HG02798 (cell line): ENCODE measurements around the gene PLXND1.

Experiments
- ATAC-seq: cut with Tn5 transposase; IDR thresholded peaks from one replicate; pipeline ENCODE4 v1.9.1; 2021; ENCODE audit warnings: mild to moderate bottlenecking; ENCODE audit not compliant: unreplicated experiment, poor library complexity

PLXND1 gene

GRCh38 chr3:129571605-129572547, 34.6 kb downstream of the PLXND1 start:
- ATAC-seq, result no peak

GRCh38 chr3:129569856-129570255, 36.6 kb downstream of the PLXND1 start:
- no peak for ATAC-seq

DNA sequence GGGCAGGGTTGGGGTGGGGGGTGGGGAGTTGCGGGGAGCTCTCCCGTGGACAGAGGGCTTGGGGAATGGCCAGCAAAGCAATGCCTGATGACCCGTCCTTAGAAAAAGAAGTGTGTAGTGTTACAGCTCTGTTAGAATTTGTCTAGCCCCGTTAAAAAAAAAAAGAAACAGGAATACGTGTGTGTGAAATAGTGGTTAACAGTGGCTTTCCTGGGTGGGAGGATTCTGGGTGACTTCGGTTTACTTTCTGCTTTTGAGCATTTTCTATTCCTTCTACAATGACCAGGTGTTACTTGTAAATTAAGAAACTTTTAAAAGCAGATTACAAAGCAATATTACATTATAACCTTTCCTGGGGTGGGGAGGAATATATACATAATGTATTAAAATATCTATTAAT, 38.5 kb downstream of the PLXND1 start:
- ATAC-seq, result no peak

- ATAC-seq, result no peak
Measured at GRCh38 chr3:129567176-129567705, 39.2 kb downstream of the PLXND1 start.

DNA sequence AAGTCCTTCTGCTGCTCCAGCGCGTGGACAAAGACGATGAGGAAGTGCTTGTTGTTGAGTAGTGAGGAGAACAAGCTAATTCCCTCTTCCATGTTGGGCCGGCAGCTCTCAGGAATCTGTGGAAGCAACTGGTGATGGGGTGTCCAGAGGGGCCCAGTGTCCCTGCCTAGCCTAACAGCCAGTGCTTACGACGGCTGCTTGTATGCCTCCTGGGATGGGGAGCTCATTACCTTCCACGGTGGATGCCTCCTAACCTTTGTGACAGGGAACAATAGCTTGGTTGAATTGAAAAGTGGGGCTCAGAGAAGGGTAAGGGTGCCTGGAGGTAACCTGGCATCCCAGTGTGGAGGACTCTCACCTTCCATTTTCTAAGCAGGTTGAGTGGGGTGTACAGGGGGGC, 40.6 kb downstream of the PLXND1 start:
- ATAC-seq, result no peak

DNA sequence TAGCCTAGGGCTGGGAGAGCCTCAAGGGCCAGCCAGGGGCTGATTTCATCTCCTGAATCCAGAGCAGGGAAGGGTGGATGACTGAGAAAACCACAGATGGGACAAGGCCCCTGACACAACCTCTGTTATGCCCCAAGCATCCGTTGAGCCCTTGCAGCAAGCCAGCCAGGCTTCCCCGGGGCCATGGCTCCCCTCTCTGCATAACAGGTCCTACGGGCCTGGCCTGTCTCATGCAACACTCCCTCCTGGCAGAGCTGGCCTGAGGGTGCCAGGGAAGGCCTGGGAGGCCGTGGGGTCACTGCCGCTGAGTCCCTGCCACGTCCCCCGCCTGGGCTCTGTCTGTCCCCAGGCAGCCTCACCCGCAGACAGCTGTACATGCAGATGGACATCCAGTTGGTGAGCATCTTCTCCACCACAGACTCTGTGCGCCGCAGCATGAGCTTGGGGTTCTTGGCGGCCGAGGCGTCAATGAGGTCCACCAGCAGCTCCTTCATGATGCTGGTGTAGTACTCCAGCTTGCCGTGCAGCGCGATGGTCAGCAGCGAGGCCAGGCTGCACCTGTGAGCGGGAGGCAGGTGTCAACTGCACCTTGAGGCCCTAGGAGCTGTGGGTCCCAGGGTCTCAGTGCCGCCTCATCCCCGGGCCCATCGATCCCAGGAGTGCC, 41.4 kb downstream of the PLXND1 start:
- no peak for ATAC-seq

DNA sequence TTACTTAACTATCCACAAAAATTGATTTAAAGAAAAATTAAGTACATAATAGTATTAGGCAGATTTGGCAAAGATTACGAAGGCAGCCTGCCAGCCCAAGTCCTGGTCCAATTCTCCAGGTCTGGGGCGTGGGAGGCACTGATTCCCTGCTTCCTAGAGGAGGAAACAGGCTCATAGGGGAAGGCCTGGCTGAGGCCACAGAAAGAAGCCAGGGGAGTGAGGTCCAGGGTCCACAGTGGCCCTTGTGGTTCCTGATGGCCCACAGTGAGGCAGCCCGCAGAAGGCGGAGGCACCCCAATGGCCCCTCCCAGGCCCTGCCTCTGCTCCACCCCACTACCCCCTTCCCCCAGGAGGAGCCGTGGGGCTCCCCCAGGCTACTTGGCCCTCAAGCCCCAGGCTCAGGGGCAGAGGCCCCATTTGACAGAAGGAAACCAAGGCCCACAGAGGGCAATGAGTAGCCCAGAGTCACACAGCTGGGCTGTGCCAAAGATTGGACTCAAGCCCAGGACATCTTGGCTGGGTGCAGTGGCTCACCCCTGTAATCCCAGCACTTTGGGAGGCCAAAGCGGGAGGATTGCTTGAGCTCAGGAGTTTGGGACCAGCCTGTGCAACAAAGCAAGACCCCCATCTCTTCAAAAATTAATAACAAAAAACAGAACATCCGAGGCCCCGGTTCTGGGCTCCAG, 42.5 kb downstream of the PLXND1 start:
- no peak for ATAC-seq

DNA sequence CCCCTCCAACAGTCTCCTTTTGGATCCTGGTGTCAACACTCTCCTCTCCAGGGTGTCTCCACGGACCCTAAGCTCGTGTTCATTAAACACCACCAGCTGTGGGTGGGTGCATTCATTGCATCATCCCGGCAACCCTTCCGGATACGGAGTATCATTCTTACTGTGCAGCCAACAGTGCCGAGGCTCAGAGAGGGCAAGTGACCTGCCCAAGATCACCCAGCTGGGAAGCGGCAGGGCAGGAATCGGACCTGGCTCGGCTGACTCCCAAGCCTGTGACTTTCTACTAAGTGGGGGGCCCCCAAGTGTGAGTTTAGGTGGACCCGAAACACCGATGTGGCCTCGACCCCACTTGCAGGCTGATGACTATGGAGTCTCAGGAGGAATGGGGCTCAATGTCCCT, 43.1 kb downstream of the PLXND1 start:
- no peak for ATAC-seq

DNA sequence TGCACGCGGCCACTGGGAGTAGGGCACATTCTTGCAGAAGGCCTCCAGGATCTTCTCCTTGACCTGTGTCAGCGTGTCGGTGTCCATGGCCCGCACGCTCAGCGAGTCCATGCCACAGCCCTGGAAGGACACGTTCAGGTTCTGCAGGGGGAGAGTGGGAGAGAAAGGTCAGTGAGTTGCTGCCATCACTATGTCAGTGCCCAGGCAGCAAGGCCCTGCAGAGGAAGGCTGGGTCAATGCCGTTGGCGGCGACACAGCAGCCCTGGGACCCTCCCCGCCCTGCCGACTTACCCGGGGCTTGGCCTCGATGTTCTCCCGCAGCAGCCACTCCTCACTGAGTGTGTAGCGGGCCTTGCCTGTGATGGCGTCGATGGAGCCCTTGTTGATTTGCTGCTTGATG, 43.7 kb downstream of the PLXND1 start:
- ATAC-seq, result no peak

DNA sequence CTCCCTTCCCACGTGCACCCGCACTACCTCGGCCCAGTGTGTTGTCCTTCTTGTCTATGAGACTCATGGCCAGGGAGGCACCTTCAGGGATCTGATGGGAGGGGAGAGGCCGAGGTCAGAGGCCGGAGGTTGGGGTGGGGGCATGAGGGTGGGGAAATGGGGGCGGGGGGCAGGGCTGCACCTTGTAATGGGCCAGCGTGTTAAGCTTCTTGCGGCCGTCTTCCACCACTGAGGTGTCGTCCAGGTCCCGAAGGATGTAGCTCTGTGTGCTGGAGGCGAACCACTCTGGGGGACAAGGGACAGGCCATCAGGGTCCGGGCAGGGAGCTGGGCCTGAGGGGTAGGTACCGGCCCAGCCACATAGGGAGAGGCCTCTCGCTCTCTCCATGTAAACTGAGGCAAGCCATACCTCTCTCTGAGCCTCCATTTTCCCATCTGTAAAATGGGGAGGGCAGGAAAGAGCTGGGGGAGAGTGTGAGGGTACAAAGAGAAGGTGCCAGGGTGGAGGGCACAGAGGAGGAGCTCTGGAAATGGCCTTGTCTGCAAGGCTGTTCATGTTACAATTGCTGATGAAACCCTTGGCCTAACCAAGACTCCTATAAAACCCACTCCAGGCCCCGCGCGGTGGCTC, 44.7 kb downstream of the PLXND1 start:
- ATAC-seq, result no peak

DNA sequence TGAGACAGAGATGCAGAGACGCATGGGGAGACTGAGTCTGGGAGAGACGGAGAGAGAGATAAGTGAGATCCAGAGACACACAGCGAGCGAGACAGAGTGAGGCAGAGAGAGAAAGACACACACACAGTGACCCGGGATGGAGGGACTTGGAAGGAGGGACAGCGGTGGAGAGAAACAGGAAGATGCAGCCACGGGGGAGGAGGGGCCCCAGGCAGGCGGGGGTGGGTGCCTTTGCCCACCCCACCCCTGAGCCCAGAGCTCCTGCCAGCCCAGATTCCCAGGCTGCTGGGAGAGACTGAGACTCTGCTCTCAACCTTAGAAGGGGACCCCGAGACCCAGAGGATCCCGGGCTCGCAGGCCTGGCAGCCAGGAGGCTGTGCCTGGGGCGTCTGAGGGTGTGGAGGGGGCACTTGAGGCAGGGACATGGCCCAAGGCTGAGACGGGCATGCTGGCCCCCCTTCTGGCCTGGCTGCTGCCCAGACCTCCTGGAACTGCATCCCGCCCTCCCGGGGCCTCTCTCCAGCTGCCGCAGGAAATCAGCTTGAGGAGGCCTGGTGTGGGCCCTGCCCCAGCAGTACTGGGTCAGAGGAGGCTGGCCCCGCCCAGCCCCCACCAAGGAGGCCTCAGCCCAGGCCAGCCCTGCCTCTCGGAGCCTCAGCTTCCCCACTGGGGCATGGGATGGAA, 45.4 kb downstream of the PLXND1 start:
- ATAC-seq, result no peak

DNA sequence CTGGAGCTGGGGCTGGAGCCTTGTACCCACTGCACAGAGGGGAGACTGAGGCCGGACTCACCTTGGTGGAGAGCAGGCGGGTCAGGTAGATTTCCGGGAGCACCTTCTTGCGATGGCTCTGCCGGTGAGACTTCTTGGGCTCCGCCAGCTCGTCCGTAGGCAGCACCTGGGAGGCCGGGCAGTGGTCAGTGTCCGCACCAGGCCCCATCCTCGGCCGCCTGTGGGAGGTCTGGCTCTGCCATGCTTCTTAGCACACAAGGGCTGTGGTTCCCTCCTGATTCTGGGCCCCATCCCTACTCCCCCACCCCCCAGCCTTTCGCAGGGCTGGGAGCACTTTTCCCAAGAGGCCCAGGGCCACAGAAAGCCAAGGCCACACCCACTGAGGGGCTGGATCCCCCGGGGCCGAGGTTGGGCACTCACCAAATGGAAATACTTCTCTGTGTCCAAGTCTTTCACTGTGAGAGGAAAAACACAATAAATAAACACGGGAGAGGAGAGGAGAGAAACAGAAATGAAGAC, 46.1 kb downstream of the PLXND1 start:
- ATAC-seq, result no peak

GRCh38 chr3:129559565-129560079, 46.9 kb downstream of the PLXND1 start:
- no peak for ATAC-seq

GRCh38 chr3:129558772-129559564, 47.5 kb downstream of the PLXND1 start:
- no peak for ATAC-seq

- no peak for ATAC-seq
Measured at GRCh38 chr3:129558081-129558771, 48.2 kb downstream of the PLXND1 start.

- no peak for ATAC-seq
Measured at GRCh38 chr3:129557548-129557894, 49.0 kb downstream of the PLXND1 start.

DNA sequence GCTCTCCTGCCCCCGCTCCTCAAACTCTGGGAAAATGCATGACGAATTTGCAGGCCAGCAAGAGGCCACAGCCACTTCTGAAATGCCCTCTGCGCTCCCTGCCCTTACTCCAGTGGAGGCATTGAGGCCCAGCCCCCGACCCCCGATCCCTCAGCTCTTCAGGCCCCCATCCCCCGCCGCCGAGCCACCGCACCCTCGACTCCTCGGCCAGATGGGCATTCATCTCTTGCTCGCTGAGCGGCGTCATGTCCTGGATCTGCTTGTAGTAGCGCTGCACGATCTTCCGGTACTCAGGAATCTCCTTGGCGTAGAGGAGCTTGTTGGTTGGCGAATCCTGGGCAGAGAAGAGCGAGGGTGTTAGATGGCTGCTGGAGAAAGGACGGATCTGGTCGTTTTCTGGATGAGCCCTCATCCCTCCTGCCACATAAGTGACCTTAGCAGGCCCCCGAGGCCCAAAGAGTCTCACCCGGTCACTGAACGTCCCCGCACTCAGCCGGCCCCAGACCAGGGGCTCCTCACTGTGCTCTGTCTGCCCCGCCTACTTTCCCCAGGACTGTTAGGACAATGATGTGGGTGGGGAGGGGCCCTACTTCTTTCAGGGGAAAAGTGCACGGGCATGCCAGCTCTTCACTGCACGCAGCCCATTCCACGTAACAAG, 49.5 kb downstream of the PLXND1 start:
- ATAC-seq, result no peak

- ATAC-seq, result no peak
Measured at GRCh38 chr3:129556358-129556695, 50.1 kb downstream of the PLXND1 start.
